ENCODE measurements around the gene EVA1C. TPM values are rescaled to one million over a fixed set of nuclear protein-coding genes. Genes with fewer than 3 reads are reported as not detected.
"Not testable (repeated sequence)": the region's sequence is repeated elsewhere in the genome, so short reads cannot be mapped to it uniquely, and the experiment has no call there.

Gene EVA1C
- total RNA-seq, 1 donor from 2014 or later = 12.8 TPM

GRCh38 chr21:32415451-32416398 is 3.2 kb downstream of the EVA1C start:
- intact Hi-C loops (cut with DNase I) = no loop called here

DNA sequence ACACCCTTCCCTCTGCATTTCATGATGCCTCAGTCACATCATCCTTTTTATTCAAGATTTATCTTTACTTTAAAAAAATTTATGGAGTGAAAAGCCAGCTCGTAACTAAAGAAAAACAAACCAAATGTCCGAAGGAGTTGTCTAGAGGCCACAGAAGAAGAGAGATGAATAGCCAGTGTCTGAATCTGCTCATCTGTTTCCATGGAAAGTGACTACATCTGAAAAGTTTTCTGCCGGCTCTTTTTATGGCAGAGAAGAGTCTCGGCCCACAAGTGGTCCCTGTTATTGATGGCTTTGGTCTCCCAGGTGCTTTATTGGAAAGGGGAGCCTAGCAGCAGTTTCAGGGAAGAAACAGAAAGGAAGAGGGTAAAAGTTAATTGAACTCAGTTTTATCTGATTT is 5.6 kb downstream of the EVA1C start:
- intact Hi-C loops (cut with DNase I) = no loop called here
- DNase-seq (ENCODE audit: missing footprints) = no peak
- no peak for ATAC-seq

More at GRCh38 chr21:32415451-32416398, 3.2 kb downstream of the EVA1C start:
- ATAC-seq (no peak), DNase-seq (ENCODE audit: missing footprints) (no peak)

DNA sequence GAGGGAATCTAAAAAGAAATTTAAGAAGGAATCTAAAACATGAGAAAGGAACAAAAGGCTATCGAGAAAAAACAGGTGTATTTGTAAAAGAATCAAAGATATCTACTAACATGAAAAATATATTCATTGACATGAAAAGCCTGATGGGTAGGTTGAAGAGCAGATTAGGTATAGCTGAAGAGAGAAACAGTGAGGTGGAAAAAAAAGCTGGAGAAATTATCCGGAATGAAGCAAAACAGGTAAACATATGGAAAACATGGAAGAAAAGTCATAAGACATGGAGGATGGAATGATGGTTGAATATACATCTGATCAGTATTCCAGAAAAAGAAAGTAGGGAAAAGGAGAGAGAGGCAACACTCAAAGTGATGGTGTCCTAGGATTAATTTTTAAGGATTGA is 9.6 kb downstream of the EVA1C start:
- intact Hi-C loops (cut with DNase I) = no loop called here
- DNase-seq (ENCODE audit: missing footprints) = no peak
- no peak for ATAC-seq

DNA sequence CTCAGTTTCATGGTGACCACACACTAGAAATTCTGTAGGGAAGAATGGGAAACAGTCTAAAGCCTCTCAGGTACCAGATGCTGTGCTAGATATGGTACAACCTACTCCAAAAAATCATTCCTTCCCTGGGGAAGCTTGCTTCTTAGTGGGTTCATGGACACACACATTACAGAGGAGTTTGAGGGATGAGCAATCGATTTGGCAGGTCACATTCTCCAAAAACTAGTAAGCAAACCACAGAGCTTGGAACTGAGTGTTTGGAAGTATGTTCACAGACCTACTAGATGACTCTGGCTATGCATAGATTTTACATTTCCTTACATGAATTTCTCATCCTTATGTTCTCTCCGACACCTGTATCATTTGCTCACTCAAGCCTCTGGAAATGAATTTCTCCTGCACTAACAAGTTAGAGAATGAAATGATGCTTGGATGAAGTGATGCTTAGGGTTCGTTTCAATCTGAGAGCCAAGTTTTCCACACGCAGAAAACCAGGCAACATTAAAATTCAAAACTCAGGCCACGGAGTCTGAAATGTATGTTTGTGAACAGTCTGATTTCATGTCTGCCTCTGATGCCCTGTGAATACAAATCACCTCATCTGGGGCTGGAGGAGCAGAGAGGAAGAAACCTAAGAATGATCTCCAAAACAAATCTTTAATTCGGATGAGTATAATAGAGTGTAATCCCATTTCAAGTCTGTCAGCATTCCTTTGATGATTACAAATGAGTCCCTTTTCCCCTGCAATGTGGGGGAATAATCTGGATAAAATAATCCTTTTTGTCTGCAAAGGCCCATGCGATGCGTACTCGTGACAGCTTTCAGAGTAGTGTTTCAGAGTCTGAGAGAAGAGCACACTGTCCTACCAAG is 11.0 kb downstream of the EVA1C start:
- no peak for ATAC-seq
- intact Hi-C loops (cut with DNase I) = no loop called here
- no peak for DNase-seq (ENCODE audit: missing footprints)

DNA sequence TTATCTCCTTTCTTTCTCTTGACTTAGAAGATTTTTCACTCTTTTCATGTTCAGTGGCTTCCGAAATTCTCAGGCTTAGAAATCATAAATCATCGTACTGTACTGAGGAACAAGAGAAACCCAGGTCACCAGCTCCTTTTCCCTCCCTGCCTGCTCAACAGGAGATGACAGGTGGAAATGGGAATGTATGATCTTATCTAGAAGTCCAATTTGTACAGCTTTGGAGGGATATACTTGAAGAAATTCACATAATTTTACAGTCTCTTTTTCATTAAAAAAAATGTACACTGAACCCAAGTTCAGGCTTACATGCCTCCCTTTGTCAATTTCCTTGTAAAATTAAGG is 11.7 kb downstream of the EVA1C start:
- DNase-seq (ENCODE audit: missing footprints) = no peak
- intact Hi-C loops (cut with DNase I) = no loop called here

GRCh38 chr21:32424674-32425073 is 12.2 kb downstream of the EVA1C start:
- ATAC-seq (no peak), DNase-seq (ENCODE audit: missing footprints) (no peak)
- intact Hi-C loops (cut with DNase I) = no loop called here

More for the DNA sequence above, 11.7 kb downstream of the EVA1C start:
- ATAC-seq = no peak

DNA sequence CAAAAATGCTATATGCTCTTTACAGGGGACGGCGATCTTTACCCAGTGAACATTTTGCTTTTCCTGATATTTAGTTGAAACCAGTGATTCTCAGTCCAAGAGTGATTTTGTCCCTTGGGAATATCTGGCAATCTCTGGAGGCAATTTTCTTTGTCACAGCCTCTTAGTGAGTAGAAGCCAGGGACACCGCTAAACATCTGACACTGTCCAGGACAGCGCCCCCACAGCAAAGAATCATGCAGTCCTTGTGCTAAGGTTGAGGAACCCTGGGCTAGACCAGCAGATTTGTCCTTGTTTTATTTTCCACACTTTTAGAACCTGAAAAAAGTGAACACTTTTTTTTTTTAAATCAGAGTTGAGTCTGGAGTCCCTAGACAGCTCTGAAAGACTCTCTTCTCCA is 13.1 kb downstream of the EVA1C start:
- DNase-seq (ENCODE audit: missing footprints) = no peak
- ATAC-seq = no peak
- intact Hi-C loops (cut with DNase I) = no loop called here

DNA sequence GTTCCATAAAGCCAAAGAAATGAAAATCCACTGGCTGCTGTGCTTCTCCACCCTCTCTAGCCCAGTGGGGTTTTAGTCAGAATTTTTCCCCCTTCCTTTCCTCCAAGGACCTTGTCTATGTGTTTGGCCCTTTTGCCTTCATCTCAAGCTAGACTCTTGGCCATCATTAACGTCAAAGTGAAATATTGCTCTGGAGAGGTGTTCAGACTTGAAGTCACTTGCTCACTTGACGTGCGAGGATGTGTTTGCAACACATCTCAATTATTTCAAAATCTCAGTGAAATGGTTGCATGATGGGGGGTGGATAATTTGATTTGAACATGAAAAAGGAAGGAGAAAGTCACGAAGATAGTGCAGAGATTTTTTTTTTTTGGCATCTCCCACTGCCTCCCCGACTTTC is 13.6 kb downstream of the EVA1C start:
- ATAC-seq (no peak), DNase-seq (ENCODE audit: missing footprints) (no peak)
- intact Hi-C loops (cut with DNase I) = no loop called here

- DNase-seq (ENCODE audit: missing footprints) (no peak), ATAC-seq (peak; percentile 20)
- intact Hi-C loops (cut with DNase I) = no loop called here
Observed at GRCh38 chr21:32426592-32427051, 14.1 kb downstream of the EVA1C start.

DNA sequence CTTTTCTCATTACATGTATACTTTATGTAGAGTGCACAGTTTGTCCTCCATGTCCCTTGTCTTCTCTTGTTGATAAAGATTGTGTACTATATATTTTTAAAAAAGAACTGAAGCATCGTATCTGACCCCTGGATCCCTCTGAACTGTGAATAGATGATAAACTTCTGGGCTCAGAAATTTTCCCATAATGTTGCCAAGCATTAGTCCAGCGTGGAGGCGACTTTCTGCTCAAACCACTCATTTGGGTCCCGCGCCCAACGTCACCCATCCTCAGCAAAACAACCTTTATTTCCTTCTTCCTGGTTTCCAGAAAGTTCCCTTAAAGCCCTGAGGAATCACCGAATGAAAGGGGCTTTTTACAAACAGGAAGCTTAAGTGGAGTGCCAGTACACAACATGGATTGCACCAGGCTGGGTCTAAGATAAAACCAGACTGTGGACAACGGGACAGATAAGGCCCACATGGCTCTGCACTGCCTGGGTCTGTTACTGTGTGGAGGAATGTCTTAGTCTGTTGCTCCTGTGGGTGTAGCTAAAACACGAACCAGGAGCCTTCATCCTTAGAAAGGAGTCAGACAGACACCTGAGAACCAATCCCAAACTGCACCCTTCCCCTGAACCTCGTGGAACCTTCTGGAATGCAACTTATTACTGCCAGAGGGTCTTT is 15.6 kb downstream of the EVA1C start:
- DNase-seq (ENCODE audit: missing footprints) (no peak), ATAC-seq (no peak)
- intact Hi-C loops (cut with DNase I) = no loop called here

DNA sequence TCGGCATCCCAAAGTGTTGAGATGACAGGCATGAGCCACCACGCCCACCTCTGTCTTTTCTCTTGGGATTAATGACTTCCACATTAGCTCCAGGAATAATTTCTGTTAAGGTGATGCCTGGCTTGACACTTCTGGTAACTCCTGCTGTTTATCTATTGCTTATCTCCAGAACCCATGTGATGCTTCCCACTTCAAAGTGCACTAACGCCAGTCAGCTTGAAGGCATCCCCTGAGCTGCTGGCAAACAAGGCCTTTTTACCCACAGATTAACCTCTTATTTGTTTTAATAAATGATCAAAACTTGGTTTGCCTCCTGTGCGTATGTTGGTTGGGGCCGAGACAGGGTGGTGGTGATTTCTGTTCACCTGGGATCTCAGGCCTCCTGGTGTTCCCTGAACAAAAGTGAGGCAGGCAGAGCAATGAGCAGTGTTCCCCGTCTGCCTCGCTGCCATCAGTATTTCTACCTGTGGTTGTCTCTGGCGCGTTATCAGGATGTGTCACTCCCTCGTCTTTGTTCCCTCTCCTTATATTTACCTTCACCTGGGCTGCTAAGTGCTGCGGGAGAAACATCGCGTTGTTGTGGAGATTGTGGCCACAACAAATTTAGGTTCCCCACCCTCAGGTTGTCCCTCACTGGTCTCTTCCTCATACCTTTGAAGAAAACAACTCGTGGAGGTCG is 20.6 kb downstream of the EVA1C start:
- ATAC-seq; intact Hi-C loops (cut with DNase I); DNase-seq (ENCODE audit: missing footprints): not testable (repeated sequence)

- intact Hi-C loops (cut with DNase I) = no loop called here
- ATAC-seq = no peak
- DNase-seq (ENCODE audit: missing footprints) = no peak
Observed at GRCh38 chr21:32437729-32438128, 25.2 kb downstream of the EVA1C start.

DNA sequence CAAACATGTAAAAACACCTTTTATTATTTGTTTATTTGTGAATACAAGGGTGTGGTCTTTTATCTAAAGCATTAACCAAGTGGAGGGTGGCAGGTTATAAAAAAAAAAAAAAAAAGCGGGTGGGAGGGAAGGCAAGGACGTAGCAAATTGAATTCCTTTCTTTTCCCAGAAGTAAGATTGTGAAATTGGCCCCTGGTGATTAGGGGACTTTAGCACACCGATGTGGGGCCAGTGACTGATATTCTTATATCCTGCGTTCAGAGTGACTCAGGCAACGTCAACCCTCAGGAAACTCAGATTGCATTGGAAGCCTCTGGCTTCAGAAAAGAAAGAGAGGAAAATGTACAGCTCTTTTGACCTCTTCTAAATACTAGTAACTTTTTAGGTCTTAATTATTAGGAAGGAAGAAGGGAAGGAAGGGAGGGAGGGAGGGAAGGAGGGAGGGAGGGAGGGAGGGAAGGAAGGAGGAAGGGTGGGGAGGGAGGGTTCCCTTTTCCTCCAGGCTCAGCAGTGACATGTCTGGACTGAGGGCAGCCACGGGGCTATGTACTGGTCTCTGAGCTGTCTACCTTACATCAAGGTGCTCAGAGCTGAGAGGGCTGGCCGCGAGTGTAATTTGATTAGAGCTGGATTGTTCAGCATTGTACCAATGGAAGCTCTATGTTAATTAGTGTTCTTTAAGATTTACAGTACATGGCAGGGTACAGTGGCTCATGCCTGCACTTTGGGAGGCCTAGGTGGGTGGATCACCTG is 30.2 kb downstream of the EVA1C start:
- intact Hi-C loops (cut with DNase I) = no loop called here
- ATAC-seq (no peak), DNase-seq (ENCODE audit: missing footprints) (no peak)

DNA sequence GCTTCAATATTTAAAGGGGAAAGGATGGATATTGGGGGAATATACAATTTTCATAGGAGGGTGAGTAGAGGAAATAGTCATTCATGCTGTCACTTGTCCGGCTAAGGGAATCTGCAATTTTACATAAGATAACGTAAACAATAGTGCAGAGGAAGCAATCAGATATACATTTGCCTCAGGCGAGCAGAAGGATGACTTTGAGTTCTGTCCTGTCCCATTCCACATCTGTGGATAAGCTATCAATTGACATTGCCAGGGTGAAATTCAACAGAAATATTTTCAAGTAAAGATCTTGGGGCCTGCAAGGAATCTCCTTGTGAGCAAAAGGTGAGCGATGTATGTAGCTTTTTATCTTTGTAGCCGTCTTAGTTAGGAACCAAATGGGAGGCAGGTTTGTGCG is 32.6 kb downstream of the EVA1C start:
- no peak for ATAC-seq
- no peak for DNase-seq (ENCODE audit: missing footprints)
- intact Hi-C loops (cut with DNase I) = no loop called here

DNA sequence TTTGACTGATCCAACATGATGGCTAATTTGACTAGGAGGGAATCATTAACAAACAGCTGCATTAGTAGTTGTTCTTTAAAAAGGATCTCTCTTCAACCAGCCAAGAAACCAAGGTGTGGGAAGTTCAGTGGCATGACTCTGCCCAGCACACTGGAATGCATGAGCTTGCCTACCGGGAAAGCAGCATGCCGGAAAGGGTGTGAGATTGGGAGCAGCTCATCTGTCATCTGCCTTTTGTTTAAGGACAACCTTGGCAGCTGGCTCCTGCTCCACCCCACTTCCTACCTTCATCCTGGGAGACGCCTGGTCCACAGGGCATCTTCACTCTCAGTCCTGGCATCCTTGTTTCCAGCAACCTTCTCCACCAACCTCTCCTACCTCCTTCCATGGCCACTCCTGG is 33.9 kb downstream of the EVA1C start:
- ATAC-seq; intact Hi-C loops (cut with DNase I); DNase-seq (ENCODE audit: missing footprints): not testable (repeated sequence)

- ATAC-seq (no peak), DNase-seq (ENCODE audit: missing footprints) (no peak)
- intact Hi-C loops (cut with DNase I) = no loop called here
Observed at GRCh38 chr21:32447224-32447623, 34.7 kb downstream of the EVA1C start.

DNA sequence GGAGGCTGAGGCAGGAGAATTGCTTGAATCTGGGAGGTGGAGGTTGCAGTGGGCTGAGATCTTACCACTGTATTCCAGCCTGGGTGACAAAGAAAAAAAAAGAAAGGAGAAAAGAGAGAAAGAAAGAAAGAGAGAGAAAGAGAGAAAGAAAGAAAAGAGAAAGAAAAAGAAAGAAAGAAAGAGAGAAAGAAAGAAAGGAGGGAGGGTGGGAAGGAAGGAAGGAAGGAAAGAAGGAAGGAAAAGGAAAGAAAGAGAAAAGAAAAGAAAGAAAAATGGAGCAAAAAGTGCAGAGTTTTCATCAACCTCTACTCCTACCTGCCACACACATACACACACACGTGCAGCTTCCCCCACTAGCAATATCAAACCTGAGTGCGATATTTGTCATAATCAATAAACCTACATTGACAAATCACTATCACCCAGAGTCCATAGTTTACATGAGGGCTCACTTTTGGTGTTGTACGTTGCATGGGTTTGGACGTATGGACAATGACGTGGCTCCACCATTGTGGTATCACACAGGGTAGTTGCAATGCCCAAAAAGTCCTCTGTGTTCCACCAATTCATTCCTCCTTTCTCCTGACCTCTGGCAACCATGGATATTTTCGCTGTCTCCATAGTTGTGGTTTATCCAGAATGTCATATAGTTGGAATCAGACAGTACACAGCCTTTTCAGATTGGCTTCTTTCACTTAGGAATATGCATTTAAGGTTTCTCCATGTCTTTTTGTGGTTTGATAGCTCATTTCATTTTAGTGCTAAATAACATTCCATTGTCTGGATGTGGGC is 36.5 kb downstream of the EVA1C start:
- intact Hi-C loops (cut with DNase I) = no loop called here
- ATAC-seq (no peak), DNase-seq (ENCODE audit: missing footprints) (no peak)
